ENCODE data around the gene MOB4. TPM values are rescaled to one million over a fixed set of nuclear protein-coding genes. Genes with fewer than 3 reads are reported as not detected.
"Not testable (repeated sequence)": the region's sequence is repeated elsewhere in the genome, so short reads cannot be mapped to it uniquely, and the experiment has no call there.

Gene MOB4
- total RNA-seq, 4 donors from 2014 or later: 29.3 to 41.3 (median 38.2) TPM

- intact Hi-C loops (cut with DNase I; ENCODE audit: low total_unique reads): no loop called here
- no peaks in the 10 kb centered on the region for H3K27me3 ChIP-seq
- peaks cover 11% of the 10 kb centered on the region in 2 donors for H3K4me1 ChIP-seq
- no peak overlapping the region for H3K4me3 ChIP-seq
- DNase-seq: no peak
- in situ Hi-C loops (cut with MboI; ENCODE audit: low sequenced_read_pairs in 4 of 4): no loop called here
- no peak for ATAC-seq
- no peak overlapping the region for H3K27ac ChIP-seq
- no peaks in the 10 kb centered on the region for H3K9me3 ChIP-seq
- peaks cover 0 to 56% of the 10 kb centered on the region in 2 donors for H3K36me3 ChIP-seq
- TF ChIP-seq POLR2A (IDR thresholded peaks at IDR 0.05): no peak
- TF ChIP-seq CTCF (IDR thresholded peaks at IDR 0.05 in 4 of 5, conservative IDR thresholded peaks at IDR 0.05 in 1 of 5): no peak
Measured at GRCh38 chr2:197539734-197540133, 23.9 kb downstream of the MOB4 start.

GRCh38 chr2:197543206-197543605, 27.3 kb downstream of the MOB4 start:
- H3K27ac ChIP-seq: no peak overlapping the region
- no peaks in the 10 kb centered on the region for H3K27me3 ChIP-seq
- H3K4me3 ChIP-seq: no peak overlapping the region
- peaks cover 7 to 11% of the 10 kb centered on the region in 2 donors for H3K4me1 ChIP-seq
- in situ Hi-C loops (cut with MboI; ENCODE audit: low sequenced_read_pairs in 4 of 4) (no loop called here), intact Hi-C loops (cut with DNase I; ENCODE audit: low total_unique reads) (no loop called here)
- TF ChIP-seq CTCF (IDR thresholded peaks at IDR 0.05 in 4 of 5, conservative IDR thresholded peaks at IDR 0.05 in 1 of 5) (no peak), POLR2A (IDR thresholded peaks at IDR 0.05) (no peak)
- no peak for ATAC-seq
- no peak for DNase-seq
- H3K9me3 ChIP-seq: no peaks in the 10 kb centered on the region
- H3K36me3 ChIP-seq: peaks cover 0 to 40% of the 10 kb centered on the region in 2 donors

- Histone ChIP-seq H3K9me3 (no peaks in the 10 kb centered on the region), H3K4me1 (no peaks in the 10 kb centered on the region), H3K36me3 (peaks cover 0 to 55% of the 10 kb centered on the region in 2 donors), H3K27ac (no peak overlapping the region), H3K27me3 (no peaks in the 10 kb centered on the region), H3K4me3 (no peak overlapping the region)
- intact Hi-C loops (cut with DNase I; ENCODE audit: low total_unique reads) (no loop called here), in situ Hi-C loops (cut with MboI; ENCODE audit: low sequenced_read_pairs in 4 of 4) (no loop called here)
- no peak for ATAC-seq
- TF ChIP-seq CTCF (IDR thresholded peaks at IDR 0.05 in 4 of 5, conservative IDR thresholded peaks at IDR 0.05 in 1 of 5): no peak
- no peak for TF ChIP-seq POLR2A (IDR thresholded peaks at IDR 0.05)
- DNase-seq: no peak
Measured at GRCh38 chr2:197547163-197547900, 31.5 kb downstream of the MOB4 start.

GRCh38 chr2:197548582-197548981, 32.7 kb downstream of the MOB4 start:
- no peak overlapping the region for H3K4me3 ChIP-seq
- ATAC-seq (no peak), DNase-seq (no peak)
- H3K27me3 ChIP-seq: no peaks in the 10 kb centered on the region
- TF ChIP-seq CTCF (IDR thresholded peaks at IDR 0.05 in 4 of 5, conservative IDR thresholded peaks at IDR 0.05 in 1 of 5): no peak
- TF ChIP-seq POLR2A (IDR thresholded peaks at IDR 0.05): no peak
- H3K4me1 ChIP-seq: no peaks in the 10 kb centered on the region
- intact Hi-C loops (cut with DNase I; ENCODE audit: low total_unique reads): no loop called here
- H3K27ac ChIP-seq: no peak overlapping the region
- H3K9me3 ChIP-seq: no peaks in the 10 kb centered on the region
- in situ Hi-C loops (cut with MboI; ENCODE audit: low sequenced_read_pairs in 4 of 4): no loop called here
- H3K36me3 ChIP-seq: peaks cover 0 to 53% of the 10 kb centered on the region in 2 donors

GRCh38 chr2:197551260-197551659, 35.4 kb downstream of the MOB4 start:
- H3K27ac ChIP-seq; H3K27me3 ChIP-seq; ATAC-seq; in situ Hi-C loops (cut with MboI; ENCODE audit: low sequenced_read_pairs in 4 of 4); intact Hi-C loops (cut with DNase I; ENCODE audit: low total_unique reads); H3K9me3 ChIP-seq; H3K4me1 ChIP-seq; H3K4me3 ChIP-seq; DNase-seq: not testable (repeated sequence)
- H3K36me3 ChIP-seq: peaks cover 0 to 51% of the 10 kb centered on the region in 2 donors

Measured in gastrocnemius medialis (tissue), 4 donors.